GM12878 (cell line): Measurements from ENCODE around the gene HSBP1L1. TPM values are rescaled to one million over a fixed set of nuclear protein-coding genes. Genes with fewer than 3 reads are reported as not detected.

Experiments
- ATF7 ChIP-seq: fragments of 450-650 bp; IDR thresholded peaks from 2 replicates; pipeline ENCODE4 v1.6.1; 2016; ENCODE audit warnings: low read depth, mild to moderate bottlenecking
- BRCA1 ChIP-seq: IDR thresholded peaks from 2 replicates; pipeline ENCODE4 v1.6.1; 2011; ENCODE audit warnings: low read depth, low read length, improper control_type of control experiment
- CEBPZ ChIP-seq: fragments of 150-350 bp; IDR thresholded peaks from 2 replicates; pipeline ENCODE4 v1.6.1; 2016; ENCODE audit warnings: low read depth, low read length
- DPF2 ChIP-seq: fragments of 450-650 bp; IDR thresholded peaks from 2 replicates; pipeline ENCODE4 v1.6.1; 2017; ENCODE audit warnings: mild to moderate bottlenecking
- EZH2 ChIP-seq: IDR thresholded peaks from 2 replicates; pipeline ENCODE4 v1.6.1; 2012; ENCODE audit warnings: low read depth, mild to moderate bottlenecking, control low read depth, inconsistent platforms, low read length, borderline replicate concordance; ENCODE audit not compliant: control insufficient read depth
- MEF2B ChIP-seq: fragments of 450-650 bp; IDR thresholded peaks from 2 replicates; pipeline ENCODE4 v1.6.1; 2018; ENCODE audit warnings: mild to moderate bottlenecking, moderate library complexity; ENCODE audit not compliant: partially characterized antibody, poor library complexity, severe bottlenecking
- NFIC ChIP-seq: IDR thresholded peaks from 2 replicates; pipeline ENCODE4 v1.6.1; 2012; ENCODE audit warnings: low read depth, mild to moderate bottlenecking, inconsistent platforms, low read length, moderate library complexity
- NFYA ChIP-seq: IDR thresholded peaks from 2 replicates; pipeline ENCODE4 v1.6.1; 2011; ENCODE audit warnings: low read depth, mild to moderate bottlenecking, low read length, improper control_type of control experiment, borderline replicate concordance
- NKRF ChIP-seq: fragments of 450-650 bp; conservative IDR thresholded peaks from 2 replicates; pipeline ENCODE4 v1.6.1; 2017; ENCODE audit warnings: mild to moderate bottlenecking, moderate library complexity
- NR2F1 ChIP-seq: fragments of 450-650 bp; conservative IDR thresholded peaks from 2 replicates; pipeline ENCODE4 v1.6.1; 2017; ENCODE audit warnings: mild to moderate bottlenecking
- PBX3 ChIP-seq: IDR thresholded peaks from 2 replicates; pipeline ENCODE4 v1.6.1; 2011; ENCODE audit warnings: mild to moderate bottlenecking, low read depth, low read length, moderate library complexity; ENCODE audit not compliant: insufficient replicate concordance
- RELA ChIP-seq: fragments of 450-650 bp; IDR thresholded peaks from 2 replicates; pipeline ENCODE4 v1.8.0; 2014; ENCODE audit warnings: borderline replicate concordance; ENCODE audit not compliant: partially characterized antibody
- SMAD1 ChIP-seq: fragments of 450-650 bp; IDR thresholded peaks from 2 replicates; pipeline ENCODE4 v1.6.1; 2018; ENCODE audit warnings: mild to moderate bottlenecking, low read depth; ENCODE audit not compliant: partially characterized antibody
- STAT1 ChIP-seq: fragments of 450-650 bp; conservative IDR thresholded peaks from 2 replicates; pipeline ENCODE4 v1.6.1; 2014; ENCODE audit warnings: antibody characterized with exemption, mild to moderate bottlenecking
- TCF12 ChIP-seq: IDR thresholded peaks from 2 replicates; pipeline ENCODE4 v1.6.1; 2011; ENCODE audit warnings: low read depth, mild to moderate bottlenecking, low read length
- TCF3 ChIP-seq: IDR thresholded peaks from 2 replicates; pipeline ENCODE4 v1.6.1; 2012; ENCODE audit warnings: low read depth, mild to moderate bottlenecking, low read length, borderline replicate concordance; ENCODE audit not compliant: insufficient read depth
- TCF7 ChIP-seq: IDR thresholded peaks from 2 replicates; pipeline ENCODE4 v1.6.1; 2014; ENCODE audit warnings: antibody characterized with exemption, borderline replicate concordance
- ZBTB40 ChIP-seq: fragments of 450-650 bp; IDR thresholded peaks from 2 replicates; pipeline ENCODE4 v1.6.1; 2016; ENCODE audit warnings: mild to moderate bottlenecking, moderate library complexity, borderline replicate concordance
- ZNF217 ChIP-seq: fragments of 450-650 bp; IDR thresholded peaks from 2 replicates; pipeline ENCODE4 v1.6.1; 2017; ENCODE audit warnings: antibody characterized with exemption, mild to moderate bottlenecking
- polyA plus RNA-seq, 11 experiments: library from polyadenylated mRNA; depleted of rRNA in 4 of 11; unstranded in 6 of 11; stranded (reverse) in 5 of 11; fragments of >200 nt; fragmentation: Nextera tagmentation in 4 of 11; fragmentation: Illumina TruSeq in 1 of 11; extraction: Ambion mirVana in 4 of 11; extraction: Trizol in 1 of 11; gene quantifications; 1 replicate in 1 of 11; 2 replicates in 10 of 11; pipeline versions ENCODE4 v1.2.1 to v1.2.3, GENCODE V29; 2011 to 2016; ENCODE audit warnings: inconsistent platforms in 2 of 11, missing spikeins in 2 of 11, low read depth in 1 of 11
- total RNA-seq, 4 experiments: library from RNA; depleted of rRNA in 3 of 4; stranded (reverse); fragments of >200 nt in 3 of 4; fragmentation: Illumina TruSeq in 1 of 4; extraction: Trizol in 1 of 4; gene quantifications; 2 replicates each; pipeline versions ENCODE4 v1.2.1 to v1.2.3, GENCODE V29; 2013 to 2021

HSBP1L1 gene
- total and polyA plus RNA-seq, 10 of the 15 experiments (the other 5 are each of a cell fraction or from before 2014, with no cell fraction given): 0.97 to 14.0 (median 6.9) TPM; not detected in 1

- TF ChIP-seq CEBPZ: no peak
- TF ChIP-seq ZBTB40: no peak
- no peak for TF ChIP-seq RELA
- no peak for TF ChIP-seq BRCA1
- TF ChIP-seq ATF7: no peak
- no peak for TF ChIP-seq NR2F1
- no peak for TF ChIP-seq NKRF
- no peak for TF ChIP-seq PBX3
- TF ChIP-seq STAT1: no peak
- peak; percentile 35 for TF ChIP-seq MEF2B
- peak; percentile 28; the same call in 1 of the 2 replicates for TF ChIP-seq DPF2
- no peak for TF ChIP-seq TCF7
- peak; percentile 68 for TF ChIP-seq ZNF217
- TF ChIP-seq EZH2: no peak
- no peak for TF ChIP-seq TCF3
- no peak for TF ChIP-seq NFYA
- no peak for TF ChIP-seq NFIC
- no peak for TF ChIP-seq SMAD1
- TF ChIP-seq TCF12: 0 out of 2 replicates have a peak, but pooled peaks have one; percentile 23
These were observed 14.6 kb upstream of the HSBP1L1 start (continued) for GRCh38 chr18:79949697-79950487.
